Loucy (cell line): ENCODE measurements around the gene UBE2J2.

ENCODE experiments used
- EZH2phosphoT487 ChIP-seq: fragments of 200-600 bp; IDR thresholded peaks from 2 replicates; pipeline ENCODE4 v1.6.1; 2018; ENCODE audit warnings: antibody characterized with exemption, mild to moderate bottlenecking, moderate library complexity, borderline replicate concordance
- TF ChIP-seq, protein P1 (sequence below): fragments of 200-600 bp; sonication (generic); conservative IDR thresholded peaks from 2 replicates; pipeline ENCODE4 v1.5.1; 2014; ENCODE audit warnings: mild to moderate bottlenecking, antibody characterized with exemption, low read length

DNA sequence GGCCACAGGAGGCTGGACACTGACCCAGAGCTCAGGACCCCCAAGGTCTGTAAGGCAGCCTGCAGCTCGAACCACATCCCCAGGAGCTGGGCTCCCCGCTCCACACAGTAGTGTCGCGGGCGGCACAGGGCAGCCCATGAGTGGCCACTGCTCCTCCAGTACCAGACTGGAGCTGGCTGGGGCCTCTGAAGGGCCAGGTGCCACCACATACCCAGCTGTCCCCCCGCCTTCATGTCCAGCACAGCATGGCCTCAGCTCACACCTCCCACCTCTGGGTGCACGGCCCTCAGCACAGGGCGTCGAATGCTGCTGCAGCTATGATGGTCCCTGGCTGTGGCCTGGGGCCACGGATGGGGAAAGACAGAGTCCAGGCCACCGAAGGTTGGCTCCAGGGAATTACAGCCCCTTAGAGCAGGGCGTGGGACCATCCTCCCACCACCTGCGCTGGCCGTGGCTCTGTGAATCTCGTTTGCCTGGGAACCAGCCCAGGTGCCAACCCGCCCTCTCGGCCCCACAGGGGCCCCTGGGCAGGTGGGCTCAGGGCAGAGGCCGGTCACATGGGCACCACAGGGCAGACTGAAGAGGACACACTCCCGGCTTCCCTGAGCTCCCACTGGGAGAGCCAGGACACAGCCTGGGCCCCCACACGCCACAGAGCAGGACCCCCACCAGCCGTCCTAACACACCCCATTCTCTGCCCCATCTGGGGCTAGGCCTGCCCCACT lies 57.6 kb downstream of the UBE2J2 start:
- no peak for TF ChIP-seq EZH2phosphoT487
- TF ChIP-seq, protein P1, sequence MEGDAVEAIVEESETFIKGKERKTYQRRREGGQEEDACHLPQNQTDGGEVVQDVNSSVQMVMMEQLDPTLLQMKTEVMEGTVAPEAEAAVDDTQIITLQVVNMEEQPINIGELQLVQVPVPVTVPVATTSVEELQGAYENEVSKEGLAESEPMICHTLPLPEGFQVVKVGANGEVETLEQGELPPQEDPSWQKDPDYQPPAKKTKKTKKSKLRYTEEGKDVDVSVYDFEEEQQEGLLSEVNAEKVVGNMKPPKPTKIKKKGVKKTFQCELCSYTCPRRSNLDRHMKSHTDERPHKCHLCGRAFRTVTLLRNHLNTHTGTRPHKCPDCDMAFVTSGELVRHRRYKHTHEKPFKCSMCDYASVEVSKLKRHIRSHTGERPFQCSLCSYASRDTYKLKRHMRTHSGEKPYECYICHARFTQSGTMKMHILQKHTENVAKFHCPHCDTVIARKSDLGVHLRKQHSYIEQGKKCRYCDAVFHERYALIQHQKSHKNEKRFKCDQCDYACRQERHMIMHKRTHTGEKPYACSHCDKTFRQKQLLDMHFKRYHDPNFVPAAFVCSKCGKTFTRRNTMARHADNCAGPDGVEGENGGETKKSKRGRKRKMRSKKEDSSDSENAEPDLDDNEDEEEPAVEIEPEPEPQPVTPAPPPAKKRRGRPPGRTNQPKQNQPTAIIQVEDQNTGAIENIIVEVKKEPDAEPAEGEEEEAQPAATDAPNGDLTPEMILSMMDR = no peak
